Measurements from ENCODE around the gene TRAF4. TPM values are rescaled to one million over a fixed set of nuclear protein-coding genes. Genes with fewer than 3 reads are reported as not detected.
A peak's percentile ranks its signal among the peaks of the same experiment; 100 is the strongest.

The TRAF4 gene
- total and polyA plus RNA-seq, 9 of the 15 experiments (the other 6 are each of a cell fraction or from before 2014, with no cell fraction given): 2.4 to 147 (median 72.4) TPM

- no peak for TF ChIP-seq RAD21 (CRISPR knock-in tag; conservative IDR thresholded peaks at IDR 0.05 in 1 of 2, IDR thresholded peaks at IDR 0.05 in 1 of 2)
- no peak for TF ChIP-seq ZNF668 (CRISPR knock-in tag; IDR thresholded peaks at IDR 0.05)
- TF ChIP-seq ZNF436 (CRISPR knock-in tag; IDR thresholded peaks at IDR 0.05): no peak
- no peak for TF ChIP-seq ZNF79 (CRISPR knock-in tag; IDR thresholded peaks at IDR 0.05; ENCODE audit: low read depth)
- TF ChIP-seq PRPF4 (IDR thresholded peaks at IDR 0.05; ENCODE audit: insufficient read depth, low read depth, low read length, poor library complexity, severe bottlenecking): peak; percentile 82
- TF ChIP-seq TCF3 (CRISPR knock-in tag; IDR thresholded peaks at IDR 0.05): peak; percentile 14; the same call in 1 of the 2 replicates
- TF ChIP-seq TSHZ1 (CRISPR knock-in tag; IDR thresholded peaks at IDR 0.05): no peak
- TF ChIP-seq SUPT5H (IDR thresholded peaks at IDR 0.05): peak; percentile 72
- TF ChIP-seq SMARCA4 (IDR thresholded peaks at IDR 0.05): no peak
- no peak for TF ChIP-seq STAT5B (CRISPR knock-in tag; IDR thresholded peaks at IDR 0.05)
- no peak for TF ChIP-seq KLF13 (tag; IDR thresholded peaks at IDR 0.05; ENCODE audit: borderline replicate concordance, low read depth)
- TF ChIP-seq ATF2 (CRISPR knock-in tag; IDR thresholded peaks at IDR 0.05): no peak
- 0 out of 2 replicates have a peak, but pooled peaks have one; percentile 29 for TF ChIP-seq ZBED1 (IDR thresholded peaks at IDR 0.05)
- TF ChIP-seq TSC22D4 (tag; IDR thresholded peaks at IDR 0.05): no peak
- TF ChIP-seq ZNF609 (CRISPR knock-in tag; IDR thresholded peaks at IDR 0.05; ENCODE audit: borderline replicate concordance): no peak
- TF ChIP-seq TCF15 (CRISPR knock-in tag; IDR thresholded peaks at IDR 0.05): no peak
- 0 out of 2 replicates have a peak, but pooled peaks have one; percentile 18 for TF ChIP-seq MTA1 (IDR thresholded peaks at IDR 0.05; ENCODE audit: borderline replicate concordance)
- TF ChIP-seq IRF2 (CRISPR knock-in tag; IDR thresholded peaks at IDR 0.05): no peak
- TF ChIP-seq CREBBP (IDR thresholded peaks at IDR 0.05; ENCODE audit: low read depth, low read length): no peak
Observed at GRCh38 chr17:28725660-28726225, 18.1 kb upstream of the TRAF4 start (continued).

Measured in K562 (cell line).